Stimulated activated CD4-positive, alpha-beta T cell treated with anti-CD3 and anti-CD28 coated beads, Interleukin-15, amount 100 ng/mL, for 1 hour (primary cell): Measurements from ENCODE around the gene MTCL1.

Experiments
- DNase-seq, 2 donors: peaks; one replicate each; pipeline ENCODE4 v3.0.0-alpha.2; 2020; ENCODE audit warnings: low read depth in 1 of 2, low spot score in 1 of 2

Gene MTCL1

DNA sequence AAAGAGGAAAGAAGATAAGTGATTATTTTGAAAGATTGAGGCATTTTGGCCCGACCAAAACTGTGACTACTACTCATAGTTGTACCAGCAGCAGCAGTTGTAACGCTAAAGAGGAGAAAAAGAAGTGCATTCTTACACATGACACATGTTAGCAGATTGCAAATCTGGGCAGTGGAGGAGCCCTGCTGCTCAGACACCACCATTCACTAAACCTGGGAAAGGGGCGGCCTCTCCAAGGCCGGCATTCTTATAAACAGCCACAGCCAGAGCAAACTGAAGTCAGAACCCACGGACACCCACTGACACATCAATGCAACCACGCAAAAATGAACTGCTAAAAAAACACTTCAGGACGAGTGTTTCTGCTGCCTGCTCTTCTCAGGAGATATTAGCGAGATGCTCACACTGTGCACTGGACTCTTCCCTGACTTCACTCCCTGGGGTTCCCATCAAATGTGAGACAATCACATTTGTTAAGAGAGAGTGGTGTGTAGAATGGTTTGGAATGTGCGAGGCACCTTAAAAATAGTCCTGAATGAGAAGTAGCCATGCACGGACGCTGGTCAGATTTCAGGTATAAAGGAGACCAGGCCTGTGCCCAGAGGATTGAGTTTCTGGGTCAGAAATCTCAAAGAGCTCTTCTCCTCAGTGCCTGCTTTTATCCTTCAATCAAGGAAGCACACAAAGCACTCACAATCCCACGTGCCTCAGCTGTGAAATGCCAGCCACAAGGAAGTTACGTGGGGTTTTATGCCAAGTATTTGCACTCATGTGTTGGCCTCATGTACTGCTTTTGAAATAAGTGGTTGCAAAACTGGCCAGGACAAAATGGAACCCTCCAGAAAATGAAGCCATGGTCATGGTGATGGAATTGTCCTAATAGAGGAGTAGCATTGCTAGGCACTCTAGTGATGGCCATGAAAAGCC is 83.4 kb downstream of the MTCL1 start:
- no peak for DNase-seq

GRCh38 chr18:8791171-8791651 is 85.9 kb downstream of the MTCL1 start:
- no peak for DNase-seq

DNA sequence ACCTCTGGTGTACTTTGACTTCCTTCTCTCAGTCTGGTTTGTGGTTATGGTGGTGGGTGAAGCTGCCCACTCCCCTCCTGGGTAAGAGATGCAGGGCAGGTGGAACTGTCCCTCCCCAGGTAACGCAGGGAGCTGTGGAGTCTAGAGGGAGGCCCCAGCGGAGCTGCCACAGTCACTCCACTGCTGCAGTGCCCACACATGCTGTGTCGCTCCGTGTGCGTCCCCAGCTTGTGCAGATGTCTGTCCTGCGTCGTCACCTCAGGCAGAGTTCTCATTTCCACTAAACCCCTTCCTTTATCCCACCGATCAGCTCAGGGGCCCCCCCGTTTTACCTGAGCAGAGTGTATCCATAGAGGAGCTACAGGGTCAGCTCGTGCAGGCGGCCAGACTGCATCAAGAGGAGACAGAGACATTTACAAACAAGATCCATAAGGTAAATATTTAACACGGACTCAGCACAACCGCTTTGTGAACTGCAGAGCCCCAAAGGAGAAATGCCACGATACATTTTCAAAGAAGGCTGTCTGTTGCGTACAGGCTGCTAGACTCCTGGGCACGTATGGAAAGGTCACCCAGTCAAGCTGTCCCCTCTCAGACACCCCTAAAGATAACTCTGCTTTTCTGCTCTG is 87.4 kb downstream of the MTCL1 start:
- DNase-seq, result no peak

- no peak for DNase-seq
Measured at GRCh38 chr18:8793445-8794155, 88.2 kb downstream of the MTCL1 start.

DNA sequence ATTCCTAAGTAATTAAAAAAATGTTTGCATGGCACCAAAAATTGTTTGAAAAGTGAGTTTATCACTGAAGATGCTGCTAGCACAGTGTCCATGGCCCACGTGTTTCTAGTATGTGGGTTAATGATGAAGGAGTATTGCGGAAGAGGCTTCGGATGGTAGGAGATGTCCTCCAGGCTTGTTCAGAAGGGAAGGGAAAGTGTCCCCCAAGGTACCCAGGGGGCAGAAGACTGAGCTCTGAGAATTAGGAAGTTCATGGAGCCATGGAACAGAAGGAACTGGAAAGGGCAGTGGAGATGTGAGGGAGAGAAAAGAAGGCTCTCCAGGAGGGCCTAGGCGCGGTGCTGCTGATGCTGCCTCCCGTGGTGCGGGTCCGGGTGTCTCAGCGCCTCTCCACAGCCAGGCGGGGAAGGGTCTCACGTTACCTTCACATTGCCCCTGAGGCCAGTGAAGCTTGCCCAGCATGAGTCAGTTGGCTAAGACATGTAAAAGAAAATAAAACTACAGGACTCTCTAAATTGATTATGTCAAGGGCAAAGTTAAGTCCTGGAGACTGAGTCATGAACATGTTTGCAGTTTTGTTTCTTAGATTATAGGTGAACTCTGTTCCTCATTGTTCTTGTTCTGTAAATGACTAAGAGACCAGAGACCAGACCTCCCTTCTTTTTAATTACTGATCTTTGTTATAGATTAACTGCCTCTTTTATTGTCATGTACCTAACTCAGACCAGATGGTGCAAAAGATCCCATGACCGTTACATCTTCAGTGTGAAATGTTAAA is 89.0 kb downstream of the MTCL1 start:
- DNase-seq, result no peak

- no peak for DNase-seq
Measured at GRCh38 chr18:8794934-8795280, 89.6 kb downstream of the MTCL1 start.

GRCh38 chr18:8795586-8796325 is 90.4 kb downstream of the MTCL1 start:
- DNase-seq, result no peak

DNA sequence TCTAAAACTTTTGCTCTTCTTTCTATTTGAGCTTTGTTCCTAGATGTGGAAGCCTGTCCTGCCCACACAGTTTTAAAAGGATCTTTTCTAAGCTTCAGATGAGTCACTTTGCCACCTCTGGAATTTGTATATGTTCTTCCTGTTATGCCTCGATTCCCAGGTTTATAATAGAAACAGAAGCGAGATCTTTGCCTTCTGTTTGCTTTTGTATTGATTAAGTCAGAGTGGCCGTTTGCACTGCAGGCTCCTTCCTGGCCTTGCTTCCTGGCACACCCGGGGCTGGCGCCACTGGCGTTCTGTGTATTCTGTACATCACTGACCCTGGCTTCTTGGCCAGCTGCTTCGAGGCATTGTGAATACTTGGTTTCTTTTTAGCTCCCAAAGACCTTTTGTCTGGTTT is 91.8 kb downstream of the MTCL1 start:
- DNase-seq, result no peak

GRCh38 chr18:8799001-8799400 is 93.6 kb downstream of the MTCL1 start:
- DNase-seq, result no peak

DNA sequence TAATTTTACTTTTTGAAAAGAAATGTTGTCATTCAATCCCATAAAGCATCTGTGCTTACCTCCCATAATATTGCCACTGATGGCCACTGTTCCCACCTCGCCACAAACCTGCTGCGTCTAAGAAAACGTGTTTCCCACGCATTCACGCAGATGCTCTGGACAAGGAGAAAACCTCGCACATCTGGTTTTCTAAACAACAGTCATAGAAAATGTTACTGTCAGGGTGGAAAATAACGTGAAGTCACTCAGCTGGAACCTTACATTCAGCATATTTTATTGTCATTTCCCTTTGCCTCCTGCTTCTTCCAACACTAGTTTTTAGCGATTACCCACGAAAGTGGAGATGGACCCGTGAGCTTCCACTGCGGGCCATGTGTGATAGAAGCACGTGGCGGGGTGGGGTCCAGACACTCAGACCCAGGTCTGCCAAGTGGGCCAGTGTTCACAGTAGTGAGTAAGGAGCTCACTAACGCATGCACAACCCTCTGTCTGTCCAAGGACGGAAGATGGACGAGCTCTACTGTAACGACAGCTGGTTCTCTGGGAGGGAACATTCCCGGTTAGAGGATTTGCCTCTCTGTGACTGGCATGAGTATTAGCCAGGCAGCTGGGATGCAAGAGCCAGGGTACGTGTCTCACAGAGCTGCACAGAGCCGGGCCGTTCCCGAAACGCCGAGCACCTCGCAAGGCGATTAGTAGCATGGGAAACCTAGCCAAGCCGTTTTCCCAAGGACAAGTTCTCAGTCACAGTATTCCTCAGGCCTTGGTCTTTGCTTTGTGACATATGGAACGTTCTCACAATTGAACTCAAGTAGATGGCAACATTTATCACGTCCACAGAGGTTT is 94.5 kb downstream of the MTCL1 start:
- DNase-seq, result no peak

DNA sequence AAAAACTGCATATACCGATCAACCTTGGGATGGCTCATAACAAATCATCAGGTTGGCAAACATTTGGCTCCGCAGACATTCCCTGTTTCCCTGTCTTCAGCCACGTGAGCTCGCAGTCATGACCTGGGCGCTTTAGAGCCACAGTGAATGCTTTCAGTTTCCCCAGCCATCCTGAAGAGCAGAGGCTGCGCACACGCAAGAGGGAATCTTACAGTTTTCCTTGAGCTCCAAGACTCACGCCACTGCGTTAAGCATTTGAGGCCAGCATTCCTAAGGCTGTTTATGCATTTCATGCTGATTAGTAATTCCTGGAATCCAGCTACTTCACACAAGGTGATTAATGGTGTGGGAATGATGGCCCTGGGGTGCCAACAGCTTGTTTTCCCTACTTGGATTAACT is 95.1 kb downstream of the MTCL1 start:
- DNase-seq, result no peak

- DNase-seq, result no peak
Measured at GRCh38 chr18:8800876-8801262, 95.5 kb downstream of the MTCL1 start.

DNA sequence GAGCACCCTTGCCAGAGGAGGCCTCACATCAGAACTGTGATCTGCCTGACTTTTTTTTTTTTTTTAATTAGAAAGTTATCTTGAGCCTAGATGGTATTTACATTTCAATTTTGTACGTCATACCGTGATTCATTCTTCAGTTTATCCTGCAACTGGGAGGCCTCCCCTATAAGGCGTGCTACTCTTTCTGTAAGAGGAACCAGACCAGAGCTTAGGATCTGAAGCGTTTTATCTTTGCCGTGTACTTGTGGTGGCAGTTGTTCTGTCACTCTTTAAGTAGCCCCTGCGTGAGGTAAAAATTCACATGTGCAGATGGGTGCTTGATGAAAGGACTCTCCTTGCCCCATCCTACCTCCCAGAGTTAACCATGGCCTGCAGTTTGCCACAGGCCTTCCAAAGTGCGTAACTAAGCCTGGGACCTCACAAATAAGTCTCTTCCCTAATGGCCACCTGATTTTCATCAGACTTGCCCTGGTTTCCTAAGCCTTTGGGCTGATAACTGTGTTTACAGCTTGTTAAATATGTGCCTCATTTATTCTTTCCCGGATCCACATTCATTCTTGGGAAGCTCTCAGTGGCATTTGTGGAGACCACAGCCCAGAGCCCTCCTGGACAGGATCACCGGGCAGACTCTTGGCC is 96.0 kb downstream of the MTCL1 start:
- DNase-seq, result no peak

- DNase-seq, result no peak
Measured at GRCh38 chr18:8802017-8802672, 96.8 kb downstream of the MTCL1 start.

DNA sequence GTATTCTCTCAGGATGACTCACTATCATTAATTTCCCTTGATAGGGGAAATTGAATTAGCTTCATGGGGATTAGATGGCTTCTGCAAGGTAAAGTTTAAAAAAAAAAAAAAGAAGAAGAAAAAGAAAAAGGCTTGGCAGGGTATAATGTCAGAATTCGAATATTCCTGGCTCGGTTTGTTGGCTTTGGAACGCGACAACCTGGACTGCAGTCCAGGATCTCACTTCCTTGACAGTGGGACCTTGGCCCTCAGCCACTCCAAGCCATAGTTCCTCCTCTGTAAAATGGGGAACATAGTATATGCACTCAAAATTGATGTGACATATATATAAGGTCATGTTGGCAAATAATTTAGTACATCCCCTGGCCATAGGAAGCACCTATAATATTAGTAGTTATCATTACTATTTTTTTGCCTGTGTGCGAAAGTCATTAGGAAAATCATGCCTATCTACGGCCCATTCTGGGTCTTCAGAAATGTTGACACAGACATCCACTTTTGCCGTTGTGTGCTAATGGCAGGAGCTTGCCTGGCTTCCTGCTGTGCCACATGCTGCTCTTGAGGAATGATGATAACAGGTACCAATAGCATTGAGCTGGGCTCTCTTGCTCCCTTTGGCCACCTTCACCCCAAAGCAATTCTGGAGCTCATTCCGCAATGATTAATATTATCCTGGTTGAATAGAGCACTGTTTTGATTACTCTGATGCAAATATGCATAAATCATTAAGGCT is 97.9 kb downstream of the MTCL1 start:
- DNase-seq, result no peak

- no peak for DNase-seq
Measured at GRCh38 chr18:8803957-8804356, 98.6 kb downstream of the MTCL1 start.

DNA sequence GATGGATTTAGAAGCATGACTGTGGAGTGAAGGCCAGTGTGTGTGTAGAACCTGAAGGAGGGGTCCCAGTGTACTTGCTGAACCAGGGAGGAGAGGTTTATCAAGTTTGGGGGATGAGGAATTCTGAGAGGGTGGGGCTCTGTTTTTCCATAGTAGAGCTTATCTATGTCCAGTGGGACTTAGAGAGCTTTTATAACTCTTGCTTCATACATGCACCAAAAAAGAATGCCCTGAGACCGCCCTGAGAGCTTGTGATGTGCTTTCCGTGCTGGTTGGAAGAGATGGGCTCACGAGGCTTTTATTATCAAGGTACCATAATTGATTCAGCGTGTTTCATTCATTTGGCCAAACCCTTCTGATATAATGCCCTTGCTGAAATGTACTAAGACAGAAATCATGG is 100.2 kb downstream of the MTCL1 start:
- no peak for DNase-seq
